Measurements from ENCODE around the gene NKPD1. TPM values are rescaled to one million over a fixed set of nuclear protein-coding genes. Genes with fewer than 3 reads are reported as not detected.

The NKPD1 gene
- total RNA-seq, 1 experiment from 2014 or later, result not detected

Other genes with a start within 250 kb of the NKPD1 start
- gene APOC1, start 246.4 kb downstream of the NKPD1 start, total RNA-seq (2014; rRNA removed; shearing (Covaris generic); ENCODE audit: low replicate concordance), result 6.1 and 24.1 TPM in 2 replicates
- gene APOC4, start 218.7 kb downstream of the NKPD1 start, total RNA-seq (2014; rRNA removed; shearing (Covaris generic); ENCODE audit: low replicate concordance), result not detected in 2 replicates
- not detected in 2 replicates for gene APOC2, start 214.9 kb downstream of the NKPD1 start, total RNA-seq (2014; rRNA removed; shearing (Covaris generic); ENCODE audit: low replicate concordance)
- gene CLPTM1, start 205.6 kb downstream of the NKPD1 start, total RNA-seq (2014; rRNA removed; shearing (Covaris generic); ENCODE audit: low replicate concordance), result 10.9 and 24.3 TPM in 2 replicates
- gene RELB, start 159.5 kb downstream of the NKPD1 start, total RNA-seq (2014; rRNA removed; shearing (Covaris generic); ENCODE audit: low replicate concordance), result 24.8 and 41.4 TPM in 2 replicates
- 10.1 and 13.8 TPM in 2 replicates for gene CLASRP, start 121.9 kb downstream of the NKPD1 start, total RNA-seq (2014; rRNA removed; shearing (Covaris generic); ENCODE audit: low replicate concordance)
- gene ZNF296, start 84.5 kb downstream of the NKPD1 start, total RNA-seq (2014; rRNA removed; shearing (Covaris generic); ENCODE audit: low replicate concordance), result not detected in 2 replicates
- gene GEMIN7, start 81.7 kb downstream of the NKPD1 start, total RNA-seq (2014; rRNA removed; shearing (Covaris generic); ENCODE audit: low replicate concordance), result 79.7 and 108 TPM in 2 replicates
- 95.2 and 106 TPM in 2 replicates for gene PPP1R37, start 67.8 kb downstream of the NKPD1 start, total RNA-seq (2014; rRNA removed; shearing (Covaris generic); ENCODE audit: low replicate concordance)
- gene TRAPPC6A, start 17.3 kb upstream of the NKPD1 start, total RNA-seq (2014; rRNA removed; shearing (Covaris generic); ENCODE audit: low replicate concordance), result 46.7 and 82.4 TPM in 2 replicates
- 10.2 and 13.3 TPM in 2 replicates for gene BLOC1S3, start 17.8 kb upstream of the NKPD1 start, total RNA-seq (2014; rRNA removed; shearing (Covaris generic); ENCODE audit: low replicate concordance)
- gene EXOC3L2, start 84.4 kb upstream of the NKPD1 start, total RNA-seq (2014; rRNA removed; shearing (Covaris generic); ENCODE audit: low replicate concordance), result not detected in 2 replicates
- gene MARK4, start 90.3 kb upstream of the NKPD1 start, total RNA-seq (2014; rRNA removed; shearing (Covaris generic); ENCODE audit: low replicate concordance), result 10.4 and 24.1 TPM in 2 replicates
- not detected in 2 replicates for gene CKM, start 161.9 kb upstream of the NKPD1 start, total RNA-seq (2014; rRNA removed; shearing (Covaris generic); ENCODE audit: low replicate concordance)
- 12.2 and 33.5 TPM in 2 replicates for gene KLC3, start 179.8 kb upstream of the NKPD1 start, total RNA-seq (2014; rRNA removed; shearing (Covaris generic); ENCODE audit: low replicate concordance)
- gene ERCC2, start 209.6 kb upstream of the NKPD1 start, total RNA-seq (2014; rRNA removed; shearing (Covaris generic); ENCODE audit: low replicate concordance), result 22.9 and 32.9 TPM in 2 replicates
- 10.1 and 30.6 TPM in 2 replicates for gene PPP1R13L, start 244.1 kb upstream of the NKPD1 start, total RNA-seq (2014; rRNA removed; shearing (Covaris generic); ENCODE audit: low replicate concordance)
- gene POLR1G, start 245.7 kb upstream of the NKPD1 start, total RNA-seq (2014; rRNA removed; shearing (Covaris generic); ENCODE audit: low replicate concordance), result 32.3 and 33.2 TPM in 2 replicates